ENCODE measurements around the gene PZP. TPM values are rescaled to one million over a fixed set of nuclear protein-coding genes. Genes with fewer than 3 reads are reported as not detected.

Gene PZP
- total and polyA plus RNA-seq, 9 of the 15 experiments (the other 6 are each of a cell fraction or from before 2014, with no cell fraction given), result 0.01 TPM; not detected in 8

GRCh38 chr12:9122091-9122609 is 86.0 kb downstream of the PZP start:
- Histone ChIP-seq H3K4me3 (no peak overlapping the region), H3K36me3 (ENCODE audit: control insufficient read depth, insufficient read depth, low read length) (no peaks in the 10 kb centered on the region), H3K9ac (ENCODE audit: insufficient read depth in 1 of 2, low read depth in 2 of 2, low read length in 2 of 2) (no peak overlapping the region), H3K27me3 (ENCODE audit: control insufficient read depth in 2 of 2, insufficient read depth in 2 of 2, low read length in 2 of 2) (peaks cover 9 to 13% of the 10 kb centered on the region in 2 experiments; a peak in 3 of 5 replicates), H2AFZ (ENCODE audit: low read depth, low read length) (no peak overlapping the region), H3K27ac (ENCODE audit: extremely low read depth, low read depth, low read length) (no peak overlapping the region), H3K4me2 (ENCODE audit: insufficient read depth, low read length) (no peak overlapping the region), H3K9me3 (replicated peaks; ENCODE audit: control insufficient read depth, insufficient read depth, low read depth, low read length) (no peaks in the 10 kb centered on the region), H3K9me1 (ENCODE audit: control insufficient read depth, insufficient read depth, low read length) (no peaks in the 10 kb centered on the region), H3K4me1 (replicated peaks in 1 of 2; ENCODE audit: control insufficient read depth in 2 of 2, insufficient read depth in 2 of 2, low read length in 2 of 2) (no peaks in the 10 kb centered on the region; a peak in 1 of 5 replicates), H3K79me2 (ENCODE audit: control insufficient read depth, insufficient read depth, low read length) (no peaks in the 10 kb centered on the region), H4K20me1 (replicated peaks; ENCODE audit: control insufficient read depth, insufficient read depth, low read length) (no peaks in the 10 kb centered on the region)
- FAIRE-seq (no peak), DNase-seq (ENCODE audit: extremely low read depth in 1 of 4, low spot score in 3 of 4) (no peak), ATAC-seq (no peak)
- ChIA-PET CTCF (ENCODE audit: low intra/inter-chr PET ratio) (no interaction called here), POLR2A (no interaction called here)
- WGBS (ENCODE audit: insufficient coverage, low coverage, missing lambda C conversion rate), result 3% methylated on average over 3 of the region's 3 CpGs
- in situ Hi-C loops (cut with MboI), result no loop called here
- no TSS peak for BruUV-seq (replicated peaks)
- intact Hi-C loops (cut with micrococcal nuclease), result no loop called here
- TF ChIP-seq TBP (optimal IDR thresholded peaks at IDR 0.05; ENCODE audit: low read depth, low read length) (no peak), ZNF655 (CRISPR knock-in tag; IDR thresholded peaks at IDR 0.05) (no peak), CHD1 (IDR thresholded peaks at IDR 0.05; ENCODE audit: low read length) (no peak), ZBTB5 (IDR thresholded peaks at IDR 0.05) (no peak), SRSF7 (optimal IDR thresholded peaks at IDR 0.05; ENCODE audit: low read depth, low read length) (no peak), MBD2 (IDR thresholded peaks at IDR 0.05; ENCODE audit: borderline replicate concordance, low read depth) (no peak), CBX3 (IDR thresholded peaks at IDR 0.05; ENCODE audit: borderline replicate concordance in 1 of 2, low read length in 2 of 2) (no peak), CC2D1A (IDR thresholded peaks at IDR 0.05) (no peak), PATZ1 (CRISPR knock-in tag; IDR thresholded peaks at IDR 0.05; ENCODE audit: borderline replicate concordance) (no peak), BRD4 (IDR thresholded peaks at IDR 0.05) (no peak), SRSF9 (IDR thresholded peaks at IDR 0.05; ENCODE audit: borderline replicate concordance, low read depth, low read length) (no peak), SMARCA5 (IDR thresholded peaks at IDR 0.05) (no peak), RCOR1 (IDR thresholded peaks at IDR 0.05; ENCODE audit: borderline replicate concordance in 1 of 2, low read depth in 2 of 2, low read length in 2 of 2) (no peak), ZNF124 (CRISPR knock-in tag; IDR thresholded peaks at IDR 0.05) (no peak), MYC (IDR thresholded peaks at IDR 0.05; ENCODE audit: low read depth, low read length) (no peak), MYC (CRISPR knock-in tag; IDR thresholded peaks at IDR 0.05; ENCODE audit: borderline replicate concordance, low read depth) (no peak)
